Urinary bladder (tissue), 4 donors: ENCODE data around the gene ATF6B. TPM values are rescaled to one million over a fixed set of nuclear protein-coding genes. Genes with fewer than 3 reads are reported as not detected.

ENCODE experiments used
- DNase-seq: peaks from one replicate; pipeline ENCODE4 v3.0.0-alpha.2; 2015; ENCODE audit errors: extremely low spot score
- H3K27ac ChIP-seq: one replicate; pipeline ENCODE4 v1.5.1; 2013; ENCODE audit warnings: low read depth, mild to moderate bottlenecking, moderate library complexity
- H3K36me3 ChIP-seq: one replicate; pipeline ENCODE4 v1.6.1; 2013; ENCODE audit warnings: mild to moderate bottlenecking, moderate library complexity; ENCODE audit not compliant: insufficient read depth
- H3K4me1 ChIP-seq: one replicate; pipeline ENCODE4 v1.6.1; 2013; ENCODE audit warnings: mild to moderate bottlenecking, moderate library complexity; ENCODE audit not compliant: insufficient read depth
- H3K4me3 ChIP-seq: one replicate; pipeline ENCODE4 v1.5.1; 2013; ENCODE audit warnings: low read depth, low read length
- WGBS: extraction: QIAGEN DNeasy Blood & Tissue Kit; methylation state at CpG from one replicate; pipeline ENCODE4 v1.1.7; 2013; 5-methylcytosine and 5-hydroxymethylcytosine counted together
- polyA plus RNA-seq: library from polyadenylated mRNA; stranded (reverse); fragments of 200-250 nt; gene quantifications from one replicate; pipeline ENCODE4 v1.2.3, GENCODE V29; 2013
- total RNA-seq: library from RNA; depleted of rRNA; stranded (reverse); fragments of >200 nt; gene quantifications from one replicate; pipeline ENCODE4 v1.2.3, GENCODE V29; 2014
- donor health status: healthy with polysubstance abuse.
- donor health status: healthy.

Gene ATF6B
- total and polyA plus RNA-seq, 2 donors, result 28.8 to 68.3 TPM

GRCh38 chr6:32167154-32167760 lies 39.2 kb upstream of the ATF6B start:
- Histone ChIP-seq H3K4me3 (no peak overlapping the region), H3K36me3 (peaks cover 1% of the 10 kb centered on the region), H3K4me1 (no peaks in the 10 kb centered on the region), H3K27ac (no peak overlapping the region)
- no peak for DNase-seq
- WGBS, result 79% methylated on average over 32 of the region's 32 CpGs

- Histone ChIP-seq H3K27ac (no peak overlapping the region), H3K36me3 (peaks cover 1% of the 10 kb centered on the region)
- WGBS, result 76% methylated on average over 30 of the region's 30 CpGs
Measured at GRCh38 chr6:32166411-32167061, 38.5 kb upstream of the ATF6B start.

GRCh38 chr6:32164295-32164694 lies 36.2 kb upstream of the ATF6B start, which contains the start of gene EGFL8:
TSS of gene EGFL8 (plus strand) at chr6:32164595. CDS start at chr6:32166166, 1,571 bp downstream.
- Histone ChIP-seq H3K4me1 (no peaks in the 10 kb centered on the region), H3K27ac (no peak within 1 kb of the TSS), H3K36me3 (peaks cover 1% of the 10 kb centered on the region), H3K4me3 (no peak within 1 kb of the TSS)
- no peak for DNase-seq

More at GRCh38 chr6:32166411-32167061, 38.5 kb upstream of the ATF6B start:
- H3K4me3 ChIP-seq, result no peak overlapping the region
- DNase-seq, result no peak
- H3K4me1 ChIP-seq, result no peaks in the 10 kb centered on the region

- Histone ChIP-seq H3K4me1 (no peaks in the 10 kb centered on the region), H3K36me3 (peaks cover 1% of the 10 kb centered on the region), H3K4me3 (no peak overlapping the region), H3K27ac (no peak overlapping the region)
- 83% methylated on average over 7 of the region's 7 CpGs for WGBS
- no peak for DNase-seq
Measured at GRCh38 chr6:32163559-32164258, 35.7 kb upstream of the ATF6B start.

GRCh38 chr6:32158052-32158451 lies 30.0 kb upstream of the ATF6B start:
- no peak for DNase-seq
- no peaks in the 10 kb centered on the region for H3K4me1 ChIP-seq
- no peak overlapping the region for H3K4me3 ChIP-seq
- H3K36me3 ChIP-seq, result no peaks in the 10 kb centered on the region
- H3K27ac ChIP-seq, result no peak overlapping the region

GRCh38 chr6:32156891-32157290 lies 28.8 kb upstream of the ATF6B start:
- no peak for DNase-seq

GRCh38 chr6:32154514-32155161 lies 26.6 kb upstream of the ATF6B start:
- H3K27ac ChIP-seq, result peak overlapping the region; percentile 66
- H3K4me3 ChIP-seq, result peak overlapping the region; percentile 65
- 4% methylated on average over 34 of the region's 34 CpGs for WGBS
- no peaks in the 10 kb centered on the region for H3K36me3 ChIP-seq
- DNase-seq, result no peak
- no peaks in the 10 kb centered on the region for H3K4me1 ChIP-seq

More at GRCh38 chr6:32156891-32157290, 28.8 kb upstream of the ATF6B start:
- no peak overlapping the region for H3K4me3 ChIP-seq
- no peaks in the 10 kb centered on the region for H3K36me3 ChIP-seq
- no peaks in the 10 kb centered on the region for H3K4me1 ChIP-seq
- H3K27ac ChIP-seq, result no peak overlapping the region
- WGBS, result 91% methylated on average over 9 of the region's 9 CpGs

- Histone ChIP-seq H3K4me3 (peak within 1 kb of the TSS; percentile 65), H3K27ac (peak within 1 kb of the TSS; percentile 76), H3K4me1 (no peaks in the 10 kb centered on the region), H3K36me3 (no peaks in the 10 kb centered on the region)
- peak; percentile 89 for DNase-seq
- WGBS, result under 1% methylated on average over 52 of the region's 52 CpGs
Measured at GRCh38 chr6:32153564-32154513, 25.8 kb upstream of the ATF6B start, which contains the start of gene PPT2. TSS of gene PPT2 (plus strand) at chr6:32154141. CDS start at chr6:32154595, 454 bp downstream.

- H3K4me3 ChIP-seq, result peak overlapping the region; percentile 65
- DNase-seq, result no peak
- 20% methylated on average over 35 of the region's 35 CpGs for WGBS
- no peaks in the 10 kb centered on the region for H3K36me3 ChIP-seq
- H3K4me1 ChIP-seq, result no peaks in the 10 kb centered on the region
- H3K27ac ChIP-seq, result peak overlapping the region; percentile 76
Measured at GRCh38 chr6:32152769-32153563, 24.9 kb upstream of the ATF6B start.

GRCh38 chr6:32151863-32152768 lies 24.1 kb upstream of the ATF6B start, which contains the start of gene PRRT1:
TSS of gene PRRT1 (minus strand) at chr6:32151939. CDS start at chr6:32151827, 112 bp downstream.
- H3K36me3 ChIP-seq, result no peaks in the 10 kb centered on the region
- peak within 1 kb of the TSS; percentile 65 for H3K4me3 ChIP-seq
- H3K27ac ChIP-seq, result peak within 1 kb of the TSS; percentile 76
- WGBS, result 16% methylated on average over 18 of the region's 24 CpGs
- H3K4me1 ChIP-seq, result no peaks in the 10 kb centered on the region
- no peak for DNase-seq

GRCh38 chr6:32151181-32151862 lies 23.3 kb upstream of the ATF6B start:
- peak overlapping the region; percentile 43 for H3K4me3 ChIP-seq
- WGBS, result 35% methylated on average over 8 of the region's 8 CpGs
- no peak overlapping the region for H3K27ac ChIP-seq
- no peaks in the 10 kb centered on the region for H3K36me3 ChIP-seq
- no peaks in the 10 kb centered on the region for H3K4me1 ChIP-seq
- DNase-seq, result no peak
